ENCODE measurements around the gene CPAMD8. TPM values are rescaled to one million over a fixed set of nuclear protein-coding genes. Genes with fewer than 3 reads are reported as not detected.
"Not testable (repeated sequence)": the region's sequence is repeated elsewhere in the genome, so short reads cannot be mapped to it uniquely, and the experiment has no call there.

The CPAMD8 gene
- total RNA-seq, 1 donor from 2014 or later: 5.3 TPM

DNA sequence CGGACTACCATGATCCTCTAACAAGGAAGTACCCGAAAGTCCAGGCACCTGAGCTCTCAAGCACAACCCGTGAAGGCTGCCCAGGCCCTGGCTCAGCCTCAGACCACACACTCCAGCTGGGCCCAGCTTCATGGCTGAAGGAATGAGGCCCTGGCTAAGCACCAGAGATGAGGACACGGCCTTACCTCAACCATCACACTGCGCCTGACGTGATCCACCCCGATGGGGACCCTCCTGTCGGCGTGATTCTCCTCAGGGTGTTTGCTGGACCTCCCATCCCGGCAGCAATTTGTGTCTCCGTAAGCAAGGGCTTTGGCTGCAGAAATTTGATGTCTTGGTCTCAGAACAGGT, 81.3 kb downstream of the CPAMD8 start:
- Histone ChIP-seq H3K4me3 (ENCODE audit: low read depth, low read length) (no peak overlapping the region), H3K36me3 (ENCODE audit: control insufficient read depth, insufficient read depth, low read length) (no peaks in the 10 kb centered on the region), H3K27me3 (ENCODE audit: control insufficient read depth, insufficient read depth, low read length) (no peaks in the 10 kb centered on the region)
- DNase-seq (ENCODE audit: low read depth): no peak
- TF ChIP-seq, protein P1, sequence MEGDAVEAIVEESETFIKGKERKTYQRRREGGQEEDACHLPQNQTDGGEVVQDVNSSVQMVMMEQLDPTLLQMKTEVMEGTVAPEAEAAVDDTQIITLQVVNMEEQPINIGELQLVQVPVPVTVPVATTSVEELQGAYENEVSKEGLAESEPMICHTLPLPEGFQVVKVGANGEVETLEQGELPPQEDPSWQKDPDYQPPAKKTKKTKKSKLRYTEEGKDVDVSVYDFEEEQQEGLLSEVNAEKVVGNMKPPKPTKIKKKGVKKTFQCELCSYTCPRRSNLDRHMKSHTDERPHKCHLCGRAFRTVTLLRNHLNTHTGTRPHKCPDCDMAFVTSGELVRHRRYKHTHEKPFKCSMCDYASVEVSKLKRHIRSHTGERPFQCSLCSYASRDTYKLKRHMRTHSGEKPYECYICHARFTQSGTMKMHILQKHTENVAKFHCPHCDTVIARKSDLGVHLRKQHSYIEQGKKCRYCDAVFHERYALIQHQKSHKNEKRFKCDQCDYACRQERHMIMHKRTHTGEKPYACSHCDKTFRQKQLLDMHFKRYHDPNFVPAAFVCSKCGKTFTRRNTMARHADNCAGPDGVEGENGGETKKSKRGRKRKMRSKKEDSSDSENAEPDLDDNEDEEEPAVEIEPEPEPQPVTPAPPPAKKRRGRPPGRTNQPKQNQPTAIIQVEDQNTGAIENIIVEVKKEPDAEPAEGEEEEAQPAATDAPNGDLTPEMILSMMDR (IDR thresholded peaks at IDR 0.05; ENCODE audit: insufficient read depth, low read length, poor library complexity, severe bottlenecking): no peak

GRCh38 chr19:16944626-16945363, 81.8 kb downstream of the CPAMD8 start:
- no peak for DNase-seq (ENCODE audit: low read depth)
- H3K27me3 ChIP-seq (ENCODE audit: control insufficient read depth, insufficient read depth, low read length): no peaks in the 10 kb centered on the region
- H3K36me3 ChIP-seq (ENCODE audit: control insufficient read depth, insufficient read depth, low read length): no peaks in the 10 kb centered on the region
- TF ChIP-seq, protein P1 (IDR thresholded peaks at IDR 0.05; ENCODE audit: insufficient read depth, low read length, poor library complexity, severe bottlenecking): no peak
- no peak overlapping the region for H3K4me3 ChIP-seq (ENCODE audit: low read depth, low read length)

GRCh38 chr19:16943942-16944625, 82.5 kb downstream of the CPAMD8 start:
- H3K27me3 ChIP-seq (ENCODE audit: control insufficient read depth, insufficient read depth, low read length): no peaks in the 10 kb centered on the region
- no peak overlapping the region for H3K4me3 ChIP-seq (ENCODE audit: low read depth, low read length)
- H3K36me3 ChIP-seq (ENCODE audit: control insufficient read depth, insufficient read depth, low read length): no peaks in the 10 kb centered on the region
- no peak for DNase-seq (ENCODE audit: low read depth)
- TF ChIP-seq, protein P1 (IDR thresholded peaks at IDR 0.05; ENCODE audit: insufficient read depth, low read length, poor library complexity, severe bottlenecking): no peak

- not testable (repeated sequence) for H3K27me3 ChIP-seq (ENCODE audit: control insufficient read depth, insufficient read depth, low read length); H3K4me3 ChIP-seq (ENCODE audit: low read depth, low read length); DNase-seq (ENCODE audit: low read depth); H3K36me3 ChIP-seq (ENCODE audit: control insufficient read depth, insufficient read depth, low read length)
Observed at GRCh38 chr19:16943090-16943489, 83.5 kb downstream of the CPAMD8 start.

- no peaks in the 10 kb centered on the region for H3K36me3 ChIP-seq (ENCODE audit: control insufficient read depth, insufficient read depth, low read length)
- no peak overlapping the region for H3K4me3 ChIP-seq (ENCODE audit: low read depth, low read length)
- TF ChIP-seq, protein P1 (IDR thresholded peaks at IDR 0.05; ENCODE audit: insufficient read depth, low read length, poor library complexity, severe bottlenecking): no peak
- no peaks in the 10 kb centered on the region for H3K27me3 ChIP-seq (ENCODE audit: control insufficient read depth, insufficient read depth, low read length)
- no peak for DNase-seq (ENCODE audit: low read depth)
Observed at GRCh38 chr19:16942583-16942982, 84.0 kb downstream of the CPAMD8 start.

DNA sequence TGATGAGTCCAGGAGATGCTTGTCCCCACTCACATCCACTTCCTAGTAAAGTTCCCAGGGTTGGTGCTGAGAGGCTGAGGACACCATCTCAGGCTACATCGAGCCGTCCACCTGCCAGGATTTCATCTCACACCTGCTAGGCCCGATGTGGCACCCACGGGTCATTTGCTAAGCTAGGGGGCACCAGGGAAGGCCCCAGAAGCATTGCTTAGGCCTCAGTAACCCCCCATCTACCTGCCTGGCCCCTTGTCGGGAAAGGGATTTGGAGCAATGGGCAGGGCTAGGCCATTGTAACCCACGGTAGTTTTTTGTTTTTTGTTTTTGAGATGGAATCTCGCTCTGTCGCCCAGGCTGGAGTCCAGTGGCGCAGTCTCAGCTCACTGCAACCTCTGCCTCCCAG, 86.0 kb downstream of the CPAMD8 start:
- TF ChIP-seq, protein P1 (IDR thresholded peaks at IDR 0.05; ENCODE audit: insufficient read depth, low read length, poor library complexity, severe bottlenecking): no peak
- Histone ChIP-seq H3K36me3 (ENCODE audit: control insufficient read depth, insufficient read depth, low read length) (no peaks in the 10 kb centered on the region), H3K4me3 (ENCODE audit: low read depth, low read length) (no peak overlapping the region), H3K27me3 (ENCODE audit: control insufficient read depth, insufficient read depth, low read length) (no peaks in the 10 kb centered on the region)
- DNase-seq (ENCODE audit: low read depth): no peak

GRCh38 chr19:16940063-16940462, 86.5 kb downstream of the CPAMD8 start:
- H3K27me3 ChIP-seq (ENCODE audit: control insufficient read depth, insufficient read depth, low read length); H3K36me3 ChIP-seq (ENCODE audit: control insufficient read depth, insufficient read depth, low read length); H3K4me3 ChIP-seq (ENCODE audit: low read depth, low read length); DNase-seq (ENCODE audit: low read depth): not testable (repeated sequence)

Data from kidney epithelial cell (primary cell).